HL-60 (cell line): ENCODE measurements around the gene ZWINT.

ENCODE experiments used
- DNase-seq, 2 experiments: peaks; one replicate each; pipeline ENCODE4 v3.0.0-alpha.2; 2010 to 2020; ENCODE audit warnings: low read depth in 1 of 2, low spot score in 1 of 2
- H3K27ac ChIP-seq: fragments of 250-450 bp; sonication (Bioruptor Pico); replicated peaks from 2 replicates; pipeline ENCODE4 v1.5.1; 2020; ENCODE audit warnings: mild to moderate bottlenecking, moderate library complexity
- H3K27me3 ChIP-seq: fragments of 250-450 bp; sonication (Bioruptor Pico); 2 replicates; pipeline ENCODE4 v1.5.1; 2021; ENCODE audit warnings: mild to moderate bottlenecking, moderate library complexity; ENCODE audit not compliant: insufficient read depth, poor library complexity, severe bottlenecking
- H3K4me3 ChIP-seq: replicated peaks from 2 replicates; pipeline ENCODE4 v1.5.1; 2011; ENCODE audit warnings: mild to moderate bottlenecking, control low read depth, low read length; ENCODE audit not compliant: insufficient read depth
- CTCF ChIP-seq: IDR thresholded peaks from one replicate; pipeline ENCODE4 v1.5.1; 2011; ENCODE audit warnings: low read length, control low read depth, inconsistent platforms; ENCODE audit not compliant: insufficient read depth
- GABPA ChIP-seq: IDR thresholded peaks from 2 replicates; pipeline ENCODE4 v1.6.1; 2012; ENCODE audit warnings: low read depth
- POLR2AphosphoS5 ChIP-seq: IDR thresholded peaks from 2 replicates; pipeline ENCODE4 v1.6.1; 2012; ENCODE audit warnings: low read depth
- REST ChIP-seq: IDR thresholded peaks from 2 replicates; pipeline ENCODE4 v1.6.1; 2012; ENCODE audit warnings: low read depth; ENCODE audit not compliant: insufficient replicate concordance
- SPI1 ChIP-seq: IDR thresholded peaks from 2 replicates; pipeline ENCODE4 v1.6.1; 2012; ENCODE audit warnings: low read depth, mild to moderate bottlenecking, borderline replicate concordance

Gene ZWINT

GRCh38 chr10:56319386-56319785 is 41.7 kb downstream of the ZWINT start:
- no peak for DNase-seq

GRCh38 chr10:56318816-56319215 is 42.2 kb downstream of the ZWINT start:
- no peak for DNase-seq
- no peak overlapping the region for H3K27ac ChIP-seq
- TF ChIP-seq GABPA (no peak), SPI1 (no peak), REST (no peak), POLR2AphosphoS5 (no peak), CTCF (no peak)

More at GRCh38 chr10:56319386-56319785, 41.7 kb downstream of the ZWINT start:
- TF ChIP-seq SPI1 (no peak), GABPA (no peak), POLR2AphosphoS5 (no peak), REST (no peak), CTCF (no peak)
- no peak overlapping the region for H3K4me3 ChIP-seq
- no peak overlapping the region for H3K27ac ChIP-seq
- H3K27me3 ChIP-seq = no peaks in the 10 kb centered on the region

GRCh38 chr10:56317603-56318002 is 43.5 kb downstream of the ZWINT start:
- DNase-seq = no peak
- TF ChIP-seq SPI1 = no peak
- no peak for TF ChIP-seq REST
- no peak for TF ChIP-seq POLR2AphosphoS5
- TF ChIP-seq CTCF = no peak
- TF ChIP-seq GABPA = no peak
- no peaks in the 10 kb centered on the region for H3K27me3 ChIP-seq
- H3K27ac ChIP-seq = no peak overlapping the region
- no peak overlapping the region for H3K4me3 ChIP-seq

More at GRCh38 chr10:56318816-56319215, 42.2 kb downstream of the ZWINT start:
- Histone ChIP-seq H3K4me3 (no peak overlapping the region), H3K27me3 (no peaks in the 10 kb centered on the region)
